Measurements from ENCODE around the gene PARG. TPM values are rescaled to one million over a fixed set of nuclear protein-coding genes. Genes with fewer than 3 reads are reported as not detected.

Gene PARG
- polyA plus RNA-seq, 1 of the 3 experiments (the other 2 are of a cell fraction) = 12.1 TPM

Small RNA genes lying within 50 kb of the gene (small RNA-seq; reads per million reads assigned to genes)
- gene RNA5SP317 (0 reads per million in 7 experiments), gene SNORA74C-2 (0 to 2.1 (median 0.20) reads per million in 7 experiments)

Other genes starting within 250 kb of the PARG start
- gene OGDHL, start 179.7 kb downstream of the PARG start, polyA plus RNA-seq (2012; rRNA removed) = 25.4 and 32.6 TPM in 2 replicates
- gene TIMM23B, start within 50 bp of the PARG start, polyA plus RNA-seq (2012; rRNA removed) = 17.4 and 23.3 TPM in 2 replicates
- gene AGAP6, start 46.4 kb upstream of the PARG start, polyA plus RNA-seq (2012; rRNA removed) = 21.5 and 21.7 TPM in 2 replicates
- 16.9 and 24.0 TPM in 2 replicates for gene WASHC2A, start 125.9 kb upstream of the PARG start, polyA plus RNA-seq (2012; rRNA removed)

All from SK-N-SH (cell line).